ENCODE results near the gene WDR73. TPM values are rescaled to one million over a fixed set of nuclear protein-coding genes. Genes with fewer than 3 reads are reported as not detected.

Gene WDR73
- total and polyA plus RNA-seq, 4 donors: 7.5 to 16.0 (median 10.1) TPM

- Histone ChIP-seq H3K9me3 (ENCODE audit: control insufficient read depth in 4 of 4, low read length in 3 of 4) (no peaks in the 10 kb centered on the region), H3K36me3 (ENCODE audit: control insufficient read depth in 4 of 4, insufficient read depth in 3 of 4, low read depth in 1 of 4, low read length in 3 of 4) (peaks cover 5 to 34% (median 16%) of the 10 kb centered on the region in 4 donors), H3K27me3 (ENCODE audit: control insufficient read depth in 4 of 4, insufficient read depth in 4 of 4, low read length in 3 of 4) (no peaks in the 10 kb centered on the region), H3K9ac (ENCODE audit: low read depth in 1 of 2, low read length in 2 of 2) (no peak overlapping the region), H3K27ac (ENCODE audit: low read depth in 1 of 2, low read length in 2 of 2) (no peak overlapping the region), H3K4me1 (ENCODE audit: control insufficient read depth in 4 of 4, insufficient read depth in 4 of 4, low read length in 3 of 4) (peaks cover 0 to 10% (median 7%) of the 10 kb centered on the region in 4 donors), H3K4me3 (ENCODE audit: low read depth in 1 of 3, low read length in 3 of 3) (no peak overlapping the region)
- TF ChIP-seq ZBTB33 (IDR thresholded peaks at IDR 0.05) (no peak), ATF3 (IDR thresholded peaks at IDR 0.05) (no peak), TAF1 (conservative IDR thresholded peaks at IDR 0.05) (no peak), FOXA2 (IDR thresholded peaks at IDR 0.05) (no peak), RAD21 (IDR thresholded peaks at IDR 0.05) (no peak), SP1 (IDR thresholded peaks at IDR 0.05) (no peak), GABPA (IDR thresholded peaks at IDR 0.05 in 1 of 2, conservative IDR thresholded peaks at IDR 0.05 in 1 of 2) (no peak), NR2F2 (IDR thresholded peaks at IDR 0.05) (no peak), YY1 (IDR thresholded peaks at IDR 0.05) (no peak), EGR1 (IDR thresholded peaks at IDR 0.05; ENCODE audit: low read depth in 2 of 2) (no peak), MAX (IDR thresholded peaks at IDR 0.05) (no peak), HNF4A (conservative IDR thresholded peaks at IDR 0.05) (no peak)
- 93% methylated on average over 8 of the region's 8 CpGs for WGBS
- DNase-seq (ENCODE audit: low spot score): no peak
These were observed 15.6 kb upstream of the WDR73 start for GRCh38 chr15:84669726-84670125.

- DNase-seq (ENCODE audit: low spot score): no peak
- WGBS: 98% methylated on average over 3 of the region's 3 CpGs
- H3K36me3 ChIP-seq (ENCODE audit: control insufficient read depth in 4 of 4, insufficient read depth in 3 of 4, low read depth in 1 of 4, low read length in 3 of 4): peaks cover 5 to 36% (median 16%) of the 10 kb centered on the region in 4 donors
These were observed 14.3 kb upstream of the WDR73 start for GRCh38 chr15:84668221-84668982.

More at GRCh38 chr15:84668221-84668982, 14.3 kb upstream of the WDR73 start:
- Histone ChIP-seq H3K9me3 (ENCODE audit: control insufficient read depth in 4 of 4, low read length in 3 of 4) (no peaks in the 10 kb centered on the region), H3K9ac (ENCODE audit: low read depth in 1 of 2, low read length in 2 of 2) (no peak overlapping the region), H3K4me1 (ENCODE audit: control insufficient read depth in 4 of 4, insufficient read depth in 4 of 4, low read length in 3 of 4) (peaks cover 0 to 10% (median 7%) of the 10 kb centered on the region in 4 donors), H3K27me3 (ENCODE audit: control insufficient read depth in 4 of 4, insufficient read depth in 4 of 4, low read length in 3 of 4) (no peaks in the 10 kb centered on the region), H3K27ac (ENCODE audit: low read depth in 1 of 2, low read length in 2 of 2) (no peak overlapping the region), H3K4me3 (ENCODE audit: low read depth in 1 of 3, low read length in 3 of 3) (no peak overlapping the region)
- TF ChIP-seq ZBTB33 (IDR thresholded peaks at IDR 0.05) (no peak), CTCF (IDR thresholded peaks at IDR 0.05; ENCODE audit: low read depth, low read length, missing input control) (no peak), RXRA (IDR thresholded peaks at IDR 0.05) (no peak), HNF4A (conservative IDR thresholded peaks at IDR 0.05) (no peak), MAX (IDR thresholded peaks at IDR 0.05) (no peak), NR2F2 (IDR thresholded peaks at IDR 0.05) (no peak), HNF4G (IDR thresholded peaks at IDR 0.05) (no peak), SP1 (IDR thresholded peaks at IDR 0.05) (no peak), GABPA (IDR thresholded peaks at IDR 0.05 in 1 of 2, conservative IDR thresholded peaks at IDR 0.05 in 1 of 2) (no peak), TAF1 (conservative IDR thresholded peaks at IDR 0.05) (no peak)

Data from liver (tissue), 9 donors.